ENCODE results near the gene MRPS10.
A peak's percentile ranks its signal among the peaks of the same experiment; 100 is the strongest.
"Not testable (repeated sequence)": the region's sequence is repeated elsewhere in the genome, so short reads cannot be mapped to it uniquely, and the experiment has no call there.

MRPS10 gene

DNA sequence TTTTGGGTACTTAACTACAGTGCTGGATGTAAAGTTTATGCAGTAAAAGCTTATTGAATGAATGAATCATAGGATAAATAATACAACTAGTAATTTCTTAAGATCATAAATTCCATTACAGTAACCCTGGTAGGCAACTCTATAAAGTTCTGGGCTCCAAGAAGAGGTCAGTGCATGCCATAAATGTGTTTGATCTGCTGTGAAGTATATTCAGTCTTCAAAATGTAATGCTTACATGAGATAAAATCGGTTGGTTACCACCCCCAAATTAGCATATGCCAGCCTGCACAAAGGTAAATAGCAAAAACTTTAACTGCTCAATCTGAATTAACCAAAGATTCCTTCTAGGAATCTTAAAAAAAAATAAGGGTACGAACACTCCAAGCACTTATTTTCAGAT, 10.1 kb downstream of the MRPS10 start:
- not testable (repeated sequence) for DNase-seq (ENCODE audit: low read depth in 2 of 2)

GRCh38 chr6:42204768-42205282, 12.8 kb downstream of the MRPS10 start:
- no peak for DNase-seq (ENCODE audit: low read depth in 2 of 2)

- DNase-seq (ENCODE audit: low read depth in 2 of 2), result no peak
These were observed 14.5 kb downstream of the MRPS10 start for GRCh38 chr6:42203183-42203582.

DNA sequence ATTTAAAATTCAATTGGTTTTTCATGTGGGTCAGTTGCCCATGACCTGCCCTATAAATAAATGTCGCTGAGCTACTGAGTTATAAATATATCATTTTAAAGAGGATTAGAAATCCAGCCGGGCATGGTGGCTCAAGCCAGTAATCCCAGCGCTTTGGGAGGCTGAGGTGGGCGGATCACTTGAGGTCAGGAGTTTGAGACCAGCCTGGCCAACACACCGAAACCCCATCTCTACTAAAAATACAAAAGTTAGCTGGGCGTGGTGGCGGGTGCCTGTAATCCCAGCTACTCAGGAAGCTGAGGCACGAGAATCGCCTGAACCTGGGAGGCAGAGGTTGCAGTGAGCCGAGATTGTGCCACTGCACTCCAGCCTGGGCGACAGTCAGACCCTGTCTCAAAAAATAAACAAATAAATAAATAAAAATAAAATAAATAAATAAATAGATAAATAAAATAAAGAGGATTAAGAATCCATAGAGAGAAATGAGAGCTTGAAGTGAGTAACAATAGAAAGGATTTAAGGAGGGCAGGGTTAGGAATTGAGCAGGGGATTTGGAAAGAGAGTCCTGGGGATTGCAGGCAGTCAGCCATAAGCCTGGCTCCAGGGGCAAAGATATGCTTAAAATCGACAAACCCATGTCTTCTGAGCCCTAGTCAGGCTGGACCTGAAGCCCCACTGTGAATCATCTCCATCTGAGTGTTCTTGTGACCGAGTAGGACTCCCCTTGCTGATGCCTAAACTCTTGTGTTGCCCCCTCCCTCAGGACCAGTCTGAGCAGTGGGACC, 15.3 kb downstream of the MRPS10 start:
- not testable (repeated sequence) for DNase-seq (ENCODE audit: low read depth in 2 of 2)

GRCh38 chr6:42201382-42201781, 16.3 kb downstream of the MRPS10 start:
- DNase-seq (ENCODE audit: low read depth in 2 of 2), result no peak

GRCh38 chr6:42200035-42200434, 17.6 kb downstream of the MRPS10 start:
- peak; percentile 80 to 82 for DNase-seq (ENCODE audit: low read depth in 2 of 2)

DNA sequence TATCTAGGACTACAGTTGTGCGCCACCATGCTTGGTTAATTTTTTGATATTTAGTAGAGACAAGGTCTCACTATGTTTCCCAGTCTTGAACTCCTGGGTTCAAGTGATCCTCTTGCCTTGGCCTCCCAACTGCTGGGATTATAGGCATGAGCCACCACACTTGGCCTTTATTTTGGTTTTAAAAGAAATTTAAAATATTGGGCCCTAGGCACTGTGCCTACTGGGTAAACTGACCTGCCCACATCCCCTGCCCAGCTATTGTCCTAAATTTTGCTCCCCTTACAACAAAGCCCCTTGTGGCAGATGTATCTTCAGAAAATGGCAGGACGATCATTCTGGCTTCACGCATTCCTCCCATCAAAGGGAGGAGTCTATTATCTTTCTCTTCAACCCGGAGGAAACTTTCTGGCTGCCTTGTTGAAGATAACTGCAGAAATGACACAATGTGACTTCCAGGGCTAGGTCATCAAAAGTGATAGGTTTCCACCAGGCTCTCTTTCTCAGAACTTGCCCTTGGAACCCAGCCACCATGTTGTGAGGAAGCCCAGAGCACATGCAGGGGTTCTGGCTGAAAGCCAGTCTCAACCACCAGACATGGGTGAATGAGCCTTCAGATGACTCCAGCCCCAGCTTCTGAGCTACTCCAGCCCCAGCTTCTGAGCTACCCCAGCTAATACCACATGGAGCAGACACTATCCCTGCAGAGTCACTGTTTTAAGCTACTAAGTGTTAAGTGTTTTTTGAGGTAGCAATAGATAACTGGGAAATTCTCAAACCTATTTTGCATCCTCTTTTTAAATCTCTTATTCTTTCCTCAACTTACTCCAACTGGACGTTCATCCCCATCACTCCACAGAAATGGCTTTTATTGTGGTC, 18.3 kb downstream of the MRPS10 start:
- no peak for DNase-seq (ENCODE audit: low read depth in 2 of 2)

- DNase-seq (ENCODE audit: low read depth in 2 of 2), result no peak
These were observed 19.9 kb downstream of the MRPS10 start for GRCh38 chr6:42197555-42198362.

DNA sequence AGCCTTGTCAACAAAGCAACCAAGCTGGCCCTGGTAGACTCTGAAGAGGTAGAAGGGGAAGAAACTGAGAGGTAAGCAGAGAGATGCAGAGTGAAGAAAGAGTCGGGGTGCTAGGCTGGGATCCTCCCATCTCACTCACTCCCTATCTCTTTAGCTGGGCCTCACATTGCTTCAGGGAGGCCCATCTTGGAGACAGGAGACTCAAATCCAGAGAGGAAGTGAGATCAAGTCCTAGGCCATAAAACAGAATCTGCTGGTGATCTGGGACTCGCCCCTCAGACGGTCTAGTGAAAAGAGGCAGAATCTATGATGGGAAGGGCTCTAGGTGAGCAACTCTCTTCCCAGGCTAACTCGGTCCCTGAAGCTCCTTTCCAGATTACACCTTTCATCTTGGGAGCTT, 22.2 kb downstream of the MRPS10 start:
- no peak for DNase-seq (ENCODE audit: low read depth in 2 of 2)

- DNase-seq (ENCODE audit: low read depth in 2 of 2), result no peak
These were observed 23.6 kb downstream of the MRPS10 start for GRCh38 chr6:42194056-42194455.

DNA sequence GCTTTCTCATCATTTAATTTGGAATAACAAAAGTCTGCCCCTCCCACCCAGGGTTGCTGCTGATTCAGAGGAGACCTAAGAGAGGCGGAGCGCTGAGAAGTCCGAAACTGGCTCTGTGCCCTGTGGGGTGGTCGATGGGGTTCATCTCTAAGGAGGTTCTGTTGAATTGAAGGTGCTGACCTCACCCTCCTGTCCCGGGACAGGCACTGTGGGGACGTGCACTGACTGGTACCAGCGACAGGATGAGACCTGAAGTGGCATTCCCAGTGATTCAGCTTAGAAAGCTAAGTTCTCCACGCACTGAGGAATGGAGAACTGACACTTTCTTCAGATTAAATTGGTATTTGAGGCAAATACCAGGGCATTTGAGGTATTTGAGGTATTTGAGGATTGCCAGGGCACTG, 24.2 kb downstream of the MRPS10 start:
- DNase-seq (ENCODE audit: low read depth in 2 of 2), result no peak

GRCh38 chr6:42192385-42192784, 25.3 kb downstream of the MRPS10 start:
- not testable (repeated sequence) for DNase-seq (ENCODE audit: low read depth in 2 of 2)

DNA sequence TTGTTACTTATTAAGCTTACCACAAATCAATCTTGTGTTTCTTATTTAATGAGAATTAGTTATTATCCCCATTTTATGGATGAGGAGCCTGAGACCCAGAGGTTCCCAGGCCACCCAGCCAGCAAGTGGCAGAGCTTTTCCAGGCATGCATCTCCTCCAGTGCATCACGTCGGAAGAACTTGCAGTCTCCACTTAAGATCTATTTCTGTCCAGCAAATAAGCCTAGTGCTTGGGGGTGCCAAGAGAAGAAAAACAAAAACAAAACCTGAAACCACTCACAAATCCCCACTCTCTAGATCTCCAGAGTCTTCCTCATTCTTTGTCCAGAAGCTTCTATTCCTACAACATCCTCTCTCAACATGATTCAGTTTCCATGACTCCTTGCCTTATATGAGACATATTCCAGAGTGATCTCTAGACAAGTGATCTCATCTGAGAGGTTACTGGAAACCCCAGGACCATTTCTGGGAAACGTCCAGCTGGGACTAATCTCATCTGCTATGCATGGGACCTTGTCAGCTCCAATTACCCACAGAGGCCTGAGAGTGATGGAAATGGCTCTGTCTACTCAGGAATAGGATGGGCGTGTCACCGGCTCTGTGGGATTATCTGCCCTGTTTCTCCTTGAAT, 27.0 kb downstream of the MRPS10 start:
- DNase-seq (ENCODE audit: low read depth in 2 of 2), result peak; percentile 58 to 64

DNA sequence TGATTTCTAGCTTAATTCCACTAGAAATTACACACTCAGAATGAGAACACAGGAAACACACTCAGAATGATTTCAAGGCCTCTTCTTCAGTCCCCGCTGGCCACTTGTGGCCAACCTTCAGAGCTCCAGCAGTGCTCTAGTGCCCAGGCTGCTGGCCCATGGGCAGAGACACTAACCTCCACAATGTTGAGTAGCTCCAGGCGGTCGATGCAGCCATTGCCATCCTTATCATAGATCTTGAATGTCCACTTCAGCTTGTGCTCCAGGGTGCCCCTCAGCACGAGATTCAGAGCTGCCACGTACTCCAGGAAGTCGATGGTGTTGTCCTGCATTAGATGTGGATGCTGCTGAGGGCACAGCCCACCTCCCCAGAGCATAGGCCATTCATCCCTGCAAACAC, 29.3 kb downstream of the MRPS10 start:
- DNase-seq (ENCODE audit: low read depth in 2 of 2), result no peak

DNA sequence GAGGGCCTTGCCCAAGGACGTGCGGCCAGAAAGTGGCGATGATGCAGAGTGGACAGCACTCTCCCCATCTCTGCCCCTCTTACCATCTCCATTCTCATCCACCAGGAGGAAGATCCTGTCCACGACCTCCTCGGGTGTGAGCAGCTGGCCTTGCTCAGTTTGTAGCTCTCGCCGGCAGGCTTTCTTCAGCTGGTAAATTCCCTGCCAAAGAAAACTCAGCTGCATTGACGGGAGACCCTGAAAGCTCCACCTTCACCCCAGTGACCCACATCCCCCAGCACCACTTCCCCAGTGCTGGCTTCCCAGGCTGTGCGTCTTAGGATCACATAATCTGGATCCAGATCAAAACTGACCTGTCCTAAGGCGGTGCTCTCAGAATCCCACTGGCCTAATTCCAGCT, 32.1 kb downstream of the MRPS10 start:
- no peak for DNase-seq (ENCODE audit: low read depth in 2 of 2)

- no peak for DNase-seq (ENCODE audit: low read depth in 2 of 2)
These were observed 33.2 kb downstream of the MRPS10 start for GRCh38 chr6:42184475-42184874.

DNA sequence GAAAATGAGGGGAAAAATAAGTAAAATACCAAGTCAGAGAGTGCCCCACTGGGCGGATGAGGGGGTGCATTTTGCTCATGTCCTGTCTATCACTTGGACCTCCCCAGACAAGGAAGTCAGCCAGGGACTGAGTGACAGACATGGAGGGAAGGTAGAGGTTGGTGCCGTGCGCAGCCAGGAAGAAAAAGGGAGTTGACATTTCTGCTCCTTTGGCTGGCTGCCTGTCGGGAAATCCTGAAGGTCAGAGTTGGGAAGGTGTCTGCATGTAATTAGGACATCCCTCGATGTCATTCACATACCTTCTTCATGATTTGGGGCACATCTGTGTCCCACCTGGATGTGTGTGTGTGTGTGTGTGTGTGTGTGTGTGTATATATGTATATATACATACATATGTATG, 35.6 kb downstream of the MRPS10 start:
- no peak for DNase-seq (ENCODE audit: low read depth in 2 of 2)

- DNase-seq (ENCODE audit: low read depth in 2 of 2), result no peak
These were observed 37.7 kb downstream of the MRPS10 start for GRCh38 chr6:42179945-42180313.

GRCh38 chr6:42179261-42179944, 38.3 kb downstream of the MRPS10 start:
- no peak for DNase-seq (ENCODE audit: low read depth in 2 of 2)

GRCh38 chr6:42177514-42178364, 39.9 kb downstream of the MRPS10 start:
- no peak for DNase-seq (ENCODE audit: low read depth in 2 of 2)
